Naive thymus-derived CD4-positive, alpha-beta T cell (primary cell): ENCODE measurements around the gene GCDH. TPM values are rescaled to one million over a fixed set of nuclear protein-coding genes. Genes with fewer than 3 reads are reported as not detected.

Experiments used
- ATAC-seq: fragments of 150-1000 bp; cut with Tn5 transposase; 2 replicates; pipeline ENCODE4 v1.10.0; 2021; ENCODE audit warnings: mild to moderate bottlenecking, moderate library complexity
- CTCF ChIA-PET: fragments of 350-600 bp; sonication (Branson Sonifier 250); formaldehyde crosslinking; loops from one replicate; lab custom pipeline; 2021; ENCODE audit warnings: antibody characterized with exemption; lab: Charles Lee
- POLR2A ChIA-PET: fragments of 350-600 bp; sonication (Branson Sonifier 250); formaldehyde crosslinking; loops from one replicate; lab custom pipeline; 2021; ENCODE audit warnings: antibody characterized with exemption, inconsistent platforms; lab: Charles Lee
- DNase-seq, 9 donors: peaks; one replicate each; pipeline versions ENCODE4 v3.0.0 to v3.0.0-alpha.2; 2020 to 2022; ENCODE audit warnings: mixed read lengths in 1 of 9
- H3K27ac ChIP-seq: one replicate; pipeline ENCODE4 v1.7.0; 2013; ENCODE audit warnings: mild to moderate bottlenecking, low read depth, low read length, moderate library complexity
- H3K27me3 ChIP-seq, 2 donors: one replicate each; pipeline ENCODE4 v1.7.0; 2013; ENCODE audit warnings: low read length in 2 of 2, mild to moderate bottlenecking in 2 of 2, moderate library complexity in 2 of 2; ENCODE audit not compliant: control insufficient read depth in 2 of 2, insufficient read depth in 2 of 2
- H3K36me3 ChIP-seq, 3 experiments: 1 replicate in 2 of 3; 2 replicates in 1 of 3; pipeline ENCODE4 v1.7.0; 2013; ENCODE audit warnings: low read length in 3 of 3, mild to moderate bottlenecking in 3 of 3, moderate library complexity in 1 of 3; ENCODE audit not compliant: insufficient read depth in 3 of 3, control insufficient read depth in 2 of 3
- H3K4me1 ChIP-seq, 2 donors: one replicate each; pipeline ENCODE4 v1.7.0; 2013; ENCODE audit warnings: low read length in 2 of 2, mild to moderate bottlenecking in 2 of 2, moderate library complexity in 1 of 2; ENCODE audit not compliant: control insufficient read depth in 2 of 2, insufficient read depth in 2 of 2
- H3K4me3 ChIP-seq: 2 replicates; pipeline ENCODE4 v1.7.0; 2013; ENCODE audit warnings: mild to moderate bottlenecking, low read length
- H3K9me3 ChIP-seq, 3 experiments: 1 replicate in 2 of 3; 2 replicates in 1 of 3; pipeline ENCODE4 v1.7.0; 2013; ENCODE audit warnings: low read length in 3 of 3; ENCODE audit not compliant: control insufficient read depth in 2 of 3
- H3K27ac Mint-ChIP-seq, 9 donors: one replicate each; pipeline ENCODE4 v1.8.0; 2020 to 2022; ENCODE audit warnings: mixed read lengths in 9 of 9, mild to moderate bottlenecking in 8 of 9, moderate library complexity in 5 of 9, inconsistent platforms in 2 of 9
- H3K27me3 Mint-ChIP-seq, 5 donors: one replicate each; pipeline ENCODE4 v1.8.0; 2021 to 2022; ENCODE audit warnings: mixed read lengths in 5 of 5, mild to moderate bottlenecking in 1 of 5
- H3K36me3 Mint-ChIP-seq, 5 donors: one replicate each; pipeline ENCODE4 v1.8.0; 2020 to 2022; ENCODE audit warnings: mixed read lengths in 5 of 5, mild to moderate bottlenecking in 3 of 5, inconsistent platforms in 1 of 5
- H3K4me1 Mint-ChIP-seq, 7 donors: one replicate each; pipeline ENCODE4 v1.8.0; 2020 to 2022; ENCODE audit warnings: mixed read lengths in 7 of 7, mild to moderate bottlenecking in 3 of 7, inconsistent platforms in 1 of 7
- H3K4me3 Mint-ChIP-seq, 10 donors: one replicate each; pipeline ENCODE4 v1.8.0; 2020 to 2022; ENCODE audit warnings: mild to moderate bottlenecking in 10 of 10, mixed read lengths in 10 of 10, moderate library complexity in 6 of 10, inconsistent platforms in 2 of 10
- H3K9me3 Mint-ChIP-seq, 11 donors: one replicate each; pipeline ENCODE4 v1.8.0; 2020 to 2022; ENCODE audit warnings: mixed read lengths in 11 of 11, mild to moderate bottlenecking in 4 of 11, inconsistent platforms in 1 of 11, moderate library complexity in 1 of 11
- intact Hi-C, 2 donors: fragments of 100-400 bp; cut with micrococcal nuclease; formaldehyde crosslinking; loops; one replicate each; pipeline ENCODE4 v1.15.1; 2023
- polyA plus RNA-seq, 2 donors: library from polyadenylated mRNA; unstranded; fragments of 300-500 nt; fragmentation: Illumina TruSeq; gene quantifications; one replicate each; pipeline ENCODE4 v1.2.3, GENCODE V29; 2021
- total RNA-seq, 6 experiments: library from RNA in 5 of 6; stranded (reverse) in 5 of 6; gene quantifications; 1 replicate in 5 of 6; 2 replicates in 1 of 6; pipeline ENCODE4 v1.2.3 and lab custom pipeline; 2021 to 2026

Gene GCDH
- total and polyA plus RNA-seq, 7 experiments from 2014 or later, result 22.0 to 74.2 (median 44.8) TPM

DNA sequence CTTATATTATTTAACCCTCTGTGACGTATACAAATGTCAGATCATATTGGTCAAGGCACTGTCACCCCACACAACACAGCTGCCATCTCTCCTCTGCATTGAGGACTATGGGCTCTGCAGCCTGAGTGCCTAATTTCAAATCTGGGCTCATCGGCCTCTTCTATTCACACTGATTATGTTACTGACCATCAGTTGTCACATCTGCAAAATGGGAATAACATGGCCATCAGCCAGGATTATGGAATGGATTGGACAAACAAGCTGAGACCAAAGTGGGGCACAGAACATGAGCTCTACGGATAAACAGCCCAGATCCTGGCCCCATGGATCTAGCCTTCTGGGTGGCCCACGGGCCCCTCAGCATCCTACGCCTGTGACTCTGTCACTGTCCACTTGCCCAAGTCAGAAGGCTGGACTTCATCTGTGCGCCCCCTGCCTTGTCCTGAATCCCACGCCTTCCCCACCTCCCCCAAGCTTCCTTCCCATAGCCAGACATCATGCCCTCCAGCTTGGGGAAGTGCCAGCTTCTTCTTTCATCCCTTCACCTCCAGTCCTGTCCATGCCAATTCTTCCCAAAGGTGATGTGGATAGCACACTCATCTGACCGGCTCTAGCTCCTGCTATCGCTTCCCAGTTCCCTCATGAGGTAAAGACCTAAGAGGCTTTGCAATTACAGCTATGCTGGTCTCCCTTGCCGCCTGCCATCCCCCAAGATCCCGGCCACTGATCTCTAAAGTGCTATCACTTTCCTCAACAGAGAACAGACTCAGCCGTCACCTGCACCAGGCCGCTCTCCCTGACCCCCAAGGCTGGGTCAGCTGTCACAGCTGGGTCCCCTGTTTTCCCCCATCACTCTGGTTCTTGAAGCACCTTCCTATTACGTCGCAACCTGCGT is 41.7 kb downstream of the GCDH start:
- Mint-ChIP-seq H3K27me3 (no peaks in the 10 kb centered on the region), H3K36me3 (peaks cover 0 to 22% (median 5%) of the 10 kb centered on the region in 5 donors), H3K4me3 (peak overlapping the region; percentile 88 to 99 (median 98)), H3K4me1 (peaks cover 24 to 52% (median 37%) of the 10 kb centered on the region in 7 donors), H3K27ac (peak overlapping the region; percentile 87 to 95 (median 92)), H3K9me3 (no peaks in the 10 kb centered on the region)
- peak overlapping the region; percentile 96 for H3K4me3 ChIP-seq
- peaks cover 0 to 35% (median 12%) of the 10 kb centered on the region in 3 experiments for H3K36me3 ChIP-seq
- H3K27me3 ChIP-seq, result no peaks in the 10 kb centered on the region
- H3K9me3 ChIP-seq, result no peaks in the 10 kb centered on the region
- DNase-seq, result no peak
- ChIA-PET CTCF (interaction anchor here (1.0 to 1.9 kb wide), 3 partner anchors 19 to 84 kb away, joined by 3 to 5 read pairs (median 3); no protein-coding TSS in a partner anchor), POLR2A (interaction anchor here (0.6 to 3.1 kb wide), 17 partner anchors 9 to 198 kb away, joined by 3 to 33 read pairs (median 4); partner anchors contain the start of genes GCDH, RAD23A and SYCE2)
- H3K4me1 ChIP-seq, result peaks cover 19 to 27% of the 10 kb centered on the region in 2 donors
- peak overlapping the region; percentile 76 for H3K27ac ChIP-seq
- intact Hi-C loops, result loop anchor here (1.0 to 10.0 kb wide), 8 partner anchors 13 to 1428 kb away; partner anchors contain the start of genes GCDH (in 2 of the 2), SYCE2 (in 2 of the 2), GADD45GIP1 (in 1 of the 2) and RAD23A (in 1 of the 2)
- no peak for ATAC-seq

DNA sequence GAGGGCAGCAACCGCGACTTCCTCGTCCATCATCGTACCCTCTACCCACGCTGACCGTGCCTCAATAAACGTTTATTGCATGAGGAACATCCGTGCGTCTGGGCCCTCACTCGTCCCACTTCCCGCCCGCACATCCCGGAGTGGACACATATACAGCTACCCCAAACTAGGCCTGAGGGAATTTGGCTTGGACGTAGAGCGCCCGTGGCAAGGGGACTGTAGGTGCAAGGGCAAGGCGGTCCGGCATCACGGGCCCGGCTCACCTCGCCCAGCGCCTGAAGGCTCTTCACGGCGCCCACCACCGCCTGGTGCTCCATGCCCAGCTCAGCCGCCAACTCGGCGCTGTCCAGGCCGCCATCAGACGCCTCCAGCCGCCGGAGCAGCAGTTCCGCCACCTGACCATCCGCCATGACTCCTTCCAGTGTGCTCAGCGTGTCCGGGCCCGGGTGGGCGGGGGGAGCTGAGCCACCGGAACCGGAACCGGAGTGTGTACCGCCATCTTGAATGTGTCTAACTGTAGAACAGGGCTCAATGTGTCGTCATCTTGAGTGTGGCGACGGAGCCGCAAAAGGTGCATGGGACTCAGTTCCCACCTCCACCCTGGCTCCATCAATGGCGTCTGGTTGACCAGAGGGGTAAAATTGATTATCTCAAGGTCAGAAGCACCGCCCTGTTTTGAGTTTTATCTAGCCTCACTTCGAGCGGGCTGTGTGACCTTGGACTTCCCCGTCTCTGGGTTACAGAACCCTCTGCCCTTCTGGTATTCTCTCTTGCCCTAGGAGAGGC is 42.5 kb downstream of the GCDH start, which contains the start of gene FARSA:
Gene FARSA, minus strand, starts transcription at position 425 of the 786 bp plus-strand sequence. Its CDS starts 15 bp downstream, at position 410.
- peak; percentile 61 to 89 (median 80) for DNase-seq
- Histone ChIP-seq H3K27me3 (no peaks in the 10 kb centered on the region), H3K27ac (peak within 1 kb of the TSS; percentile 76), H3K4me1 (peaks cover 23 to 31% of the 10 kb centered on the region in 2 donors), H3K36me3 (peaks cover 0 to 28% (median 12%) of the 10 kb centered on the region in 3 experiments), H3K9me3 (no peaks in the 10 kb centered on the region), H3K4me3 (peak within 1 kb of the TSS; percentile 96)
- Mint-ChIP-seq H3K4me3 (peak within 1 kb of the TSS; percentile 88 to 99 (median 98)), H3K27me3 (no peaks in the 10 kb centered on the region), H3K9me3 (peaks cover 0 to 4% (median 0%) of the 10 kb centered on the region in 11 donors), H3K4me1 (peaks cover 27 to 56% (median 41%) of the 10 kb centered on the region in 7 donors), H3K36me3 (peaks cover 0 to 18% (median 5%) of the 10 kb centered on the region in 5 donors), H3K27ac (peak within 1 kb of the TSS; percentile 88 to 96 (median 92))
- intact Hi-C loops, result loop anchor here (1.0 to 10.0 kb wide), 8 partner anchors 12 to 1429 kb away; partner anchors contain the start of genes GCDH (in 2 of the 2), SYCE2 (in 2 of the 2), GADD45GIP1 (in 1 of the 2) and RAD23A (in 1 of the 2)
- peak; percentile 73 for ATAC-seq
- ChIA-PET POLR2A (interaction anchor here (1.1 to 3.1 kb wide), 12 partner anchors 11 to 51 kb away, joined by 3 to 33 read pairs (median 6); partner anchors contain the start of genes GCDH, RAD23A and SYCE2), CTCF (interaction anchor here (1.0 to 1.9 kb wide), 4 partner anchors 12 to 85 kb away, joined by 3 to 5 read pairs (median 3); no protein-coding TSS in a partner anchor)

DNA sequence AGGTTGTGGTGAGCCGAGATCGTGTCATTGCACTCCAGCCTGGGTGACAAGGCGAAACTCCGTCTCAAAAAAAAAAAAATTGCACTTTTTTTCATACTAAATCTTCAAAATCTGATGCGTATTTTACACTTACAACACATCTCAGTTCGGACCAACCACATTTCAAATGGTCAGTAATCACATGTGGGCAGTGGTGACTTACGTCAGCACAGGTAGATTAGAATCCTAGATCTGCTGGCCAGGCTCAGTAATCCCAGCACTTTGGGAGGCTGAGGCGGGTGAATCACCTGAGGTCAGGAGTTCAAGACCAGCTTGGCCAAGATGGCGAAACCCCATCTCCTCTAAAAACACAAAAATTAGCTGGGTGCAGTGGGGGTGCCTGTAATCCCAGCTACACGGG is 44.1 kb downstream of the GCDH start:
- H3K4me3 Mint-ChIP-seq, result peak overlapping the region in 4 of 10 donors; percentile 29 to 48 (median 44)
- intact Hi-C loops, result loop anchor here (5.0 to 10.0 kb wide), 4 partner anchors 143 to 1430 kb away; partner anchors contain the start of genes JUNB (in 2 of the 2), TNPO2 (in 2 of the 2) and ZNF653 (in 1 of the 2)
- POLR2A ChIA-PET, result interaction anchor here (0.9 to 2.8 kb wide), 3 partner anchors 9 to 44 kb away, joined by 5 to 21 read pairs (median 7); partner anchors contain the start of gene GCDH

DNA sequence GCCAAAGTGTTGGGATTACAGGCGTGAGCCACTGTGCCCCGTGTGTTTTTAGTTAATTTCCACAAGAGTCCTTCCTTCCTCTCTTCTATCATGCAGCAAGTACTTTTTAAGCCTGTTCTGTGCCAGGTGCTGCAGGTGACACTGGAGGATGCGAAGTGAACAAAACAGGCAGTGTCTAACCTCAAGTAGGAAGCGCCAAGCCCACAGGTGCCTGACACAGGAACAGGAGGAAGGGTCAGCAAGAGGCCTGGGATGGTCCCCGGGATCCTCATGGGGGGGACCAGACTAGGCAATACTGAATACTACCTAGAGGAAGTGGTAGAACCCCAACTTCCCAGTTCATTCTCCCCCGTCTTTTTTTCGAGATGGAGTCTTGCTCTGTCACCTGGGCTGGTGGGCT is 45.6 kb downstream of the GCDH start:
- Mint-ChIP-seq H3K4me3 (peak overlapping the region; percentile 22 to 90 (median 45)), H3K27me3 (no peaks in the 10 kb centered on the region), H3K36me3 (peaks cover 7 to 37% (median 20%) of the 10 kb centered on the region in 5 donors), H3K27ac (peak overlapping the region in 8 of 9 donors; percentile 17 to 94 (median 72)), H3K4me1 (peaks cover 41 to 76% (median 62%) of the 10 kb centered on the region in 7 donors), H3K9me3 (peaks cover 0 to 4% (median 0%) of the 10 kb centered on the region in 11 donors)
- peak overlapping the region; percentile 5 for H3K27ac ChIP-seq
- H3K36me3 ChIP-seq, result peaks cover 7 to 36% (median 21%) of the 10 kb centered on the region in 3 experiments
- POLR2A ChIA-PET, result interaction anchor here (1.6 to 3.3 kb wide), 6 partner anchors 17 to 144 kb away, joined by 7 to 34 read pairs (median 14); partner anchors contain the start of genes GADD45GIP1 and SYCE2
- DNase-seq (peak in 3 of 9 donors; percentile 16 to 34 (median 33)), ATAC-seq (no peak)
- no peaks in the 10 kb centered on the region for H3K9me3 ChIP-seq
- peaks cover 41 to 50% of the 10 kb centered on the region in 2 donors for H3K4me1 ChIP-seq
- intact Hi-C loops, result loop anchor here (5.0 to 10.0 kb wide), 4 partner anchors 144 to 1432 kb away; partner anchors contain the start of genes JUNB (in 2 of the 2), TNPO2 (in 2 of the 2) and ZNF653 (in 1 of the 2)
- H3K27me3 ChIP-seq, result no peaks in the 10 kb centered on the region
- CTCF ChIA-PET, result no interaction called here
- no peak overlapping the region for H3K4me3 ChIP-seq

More for the DNA sequence above, 44.1 kb downstream of the GCDH start:
- H3K27ac Mint-ChIP-seq, result no peak overlapping the region
- no peaks in the 10 kb centered on the region for H3K9me3 ChIP-seq
- H3K4me1 ChIP-seq, result peaks cover 33 to 39% of the 10 kb centered on the region in 2 donors
- no peak overlapping the region for H3K4me3 ChIP-seq
- no peaks in the 10 kb centered on the region for H3K27me3 ChIP-seq
- CTCF ChIA-PET, result interaction anchor here (0.7 to 1.2 kb wide), 2 partner anchors 14 to 169 kb away, joined by 3 read pairs; no protein-coding TSS in a partner anchor
- H3K27ac ChIP-seq, result no peak overlapping the region
- DNase-seq (no peak), ATAC-seq (no peak)
- H3K9me3 Mint-ChIP-seq, result peaks cover 0 to 4% (median 0%) of the 10 kb centered on the region in 11 donors
- peaks cover 39 to 64% (median 55%) of the 10 kb centered on the region in 7 donors for H3K4me1 Mint-ChIP-seq
- H3K27me3 Mint-ChIP-seq, result no peaks in the 10 kb centered on the region
- peaks cover 1 to 27% (median 6%) of the 10 kb centered on the region in 3 experiments for H3K36me3 ChIP-seq
- H3K36me3 Mint-ChIP-seq, result peaks cover 7 to 28% (median 13%) of the 10 kb centered on the region in 5 donors

DNA sequence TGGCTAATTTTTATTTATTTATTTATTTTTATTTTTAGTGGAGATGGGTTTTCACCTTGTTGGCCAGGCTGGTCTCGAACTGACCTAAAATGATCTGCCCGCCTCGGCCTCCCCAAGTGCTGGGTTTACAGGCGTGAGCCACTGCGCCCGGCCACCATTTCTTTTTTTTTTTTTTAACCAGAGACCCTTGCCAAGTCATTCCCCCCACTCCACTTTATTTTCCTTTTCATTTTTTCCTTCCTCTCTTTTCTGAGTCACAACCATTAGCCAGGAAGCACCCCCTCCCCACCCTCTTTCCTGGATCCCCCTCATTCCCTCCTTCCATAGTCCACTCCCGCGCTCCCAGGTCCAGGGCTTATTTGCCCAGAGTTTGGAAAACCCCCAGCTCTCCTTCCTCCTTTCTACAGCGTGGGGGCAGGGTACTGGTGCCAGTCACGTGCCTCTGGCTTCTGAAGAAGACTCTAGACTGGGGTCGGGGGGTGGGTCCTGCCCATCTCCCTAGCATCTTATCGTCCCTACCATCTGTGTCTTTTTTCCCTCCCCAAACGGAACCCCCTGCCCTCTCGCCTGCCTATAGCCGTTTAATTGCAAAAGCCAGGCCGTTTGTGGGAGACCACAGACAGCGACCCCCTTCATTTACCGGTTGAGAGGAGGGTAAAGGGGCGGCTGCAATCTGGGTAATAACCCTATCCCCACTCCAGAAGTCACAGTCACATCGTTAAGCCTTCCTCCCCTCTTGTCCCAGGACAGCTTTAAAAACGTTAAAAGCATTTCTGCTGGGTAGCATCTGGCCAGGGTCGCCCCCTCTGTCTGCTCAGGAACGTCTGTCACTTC is 46.4 kb downstream of the GCDH start:
- H3K4me3 Mint-ChIP-seq, result peak overlapping the region; percentile 90 to 99 (median 98)
- peaks cover 7 to 43% (median 23%) of the 10 kb centered on the region in 3 experiments for H3K36me3 ChIP-seq
- ATAC-seq (no peak), DNase-seq (no peak)
- peak overlapping the region; percentile 94 for H3K27ac ChIP-seq
- H3K27me3 Mint-ChIP-seq, result no peaks in the 10 kb centered on the region
- peak overlapping the region; percentile 5 to 98 (median 96) for H3K27ac Mint-ChIP-seq
- H3K27me3 ChIP-seq, result no peaks in the 10 kb centered on the region
- intact Hi-C loops, result loop anchor here (5.0 to 10.0 kb wide), 4 partner anchors 145 to 1433 kb away; partner anchors contain the start of genes JUNB (in 2 of the 2), TNPO2 (in 2 of the 2) and ZNF653 (in 1 of the 2)
- H3K4me1 ChIP-seq, result peaks cover 40 to 48% of the 10 kb centered on the region in 2 donors
- peaks cover 37 to 76% (median 61%) of the 10 kb centered on the region in 7 donors for H3K4me1 Mint-ChIP-seq
- CTCF ChIA-PET, result interaction anchor here (1.1 to 1.6 kb wide), 4 partner anchors 16 to 52 kb away, joined by 3 to 7 read pairs (median 4); partner anchors contain the start of gene GCDH
- peaks cover 0 to 4% (median 0%) of the 10 kb centered on the region in 11 donors for H3K9me3 Mint-ChIP-seq
- H3K4me3 ChIP-seq, result peak overlapping the region; percentile 58
- POLR2A ChIA-PET, result interaction anchor here (0.7 to 3.3 kb wide), 17 partner anchors 9 to 166 kb away, joined by 3 to 34 read pairs (median 7); partner anchors contain the start of genes GADD45GIP1, GCDH, JUNB and RAD23A
- H3K9me3 ChIP-seq, result no peaks in the 10 kb centered on the region
- peaks cover 7 to 41% (median 22%) of the 10 kb centered on the region in 5 donors for H3K36me3 Mint-ChIP-seq
